ENCODE measurements around the gene CPNE2. TPM values are rescaled to one million over a fixed set of nuclear protein-coding genes. Genes with fewer than 3 reads are reported as not detected.
"Not testable (repeated sequence)": the region's sequence is repeated elsewhere in the genome, so short reads cannot be mapped to it uniquely, and the experiment has no call there.

The CPNE2 gene
- total RNA-seq, 1 donor from 2014 or later = 64.5 TPM

DNA sequence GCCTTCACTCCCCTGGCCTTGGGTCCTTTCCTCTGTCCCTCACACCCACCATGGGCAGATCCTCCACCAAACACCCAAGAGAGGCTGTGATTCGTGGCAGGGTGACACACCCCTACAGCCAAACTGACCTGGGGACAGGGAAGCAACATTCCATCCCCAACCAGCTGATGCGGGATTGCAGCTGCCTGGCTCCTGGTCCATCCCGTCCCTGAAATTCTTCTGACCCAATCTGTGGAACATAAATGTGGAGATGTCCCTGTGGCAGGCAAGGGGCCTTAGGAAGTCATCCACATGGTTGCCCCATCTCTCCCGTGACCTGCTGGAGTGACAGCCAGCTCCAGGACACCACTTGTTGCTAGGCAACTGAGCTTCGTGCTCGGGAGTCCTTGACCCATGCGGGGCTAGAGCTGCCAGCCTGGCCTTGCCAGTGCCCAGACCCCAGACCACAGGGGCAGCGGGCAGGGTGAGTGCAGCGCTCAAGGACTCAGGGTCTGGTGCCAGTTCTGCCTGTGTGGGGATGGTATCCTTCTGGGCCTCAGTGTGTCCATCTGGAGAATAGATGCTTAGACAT, 34.0 kb upstream of the CPNE2 start:
- Histone ChIP-seq H3K4me1 (peaks cover 20% of the 10 kb centered on the region), H3K9me3 (no peaks in the 10 kb centered on the region), H3K27ac (no peak overlapping the region), H3K4me3 (no peak overlapping the region), H3K27me3 (no peaks in the 10 kb centered on the region), H3K36me3 (peaks cover 8% of the 10 kb centered on the region)
- no peak for DNase-seq
- TF ChIP-seq, protein P1, sequence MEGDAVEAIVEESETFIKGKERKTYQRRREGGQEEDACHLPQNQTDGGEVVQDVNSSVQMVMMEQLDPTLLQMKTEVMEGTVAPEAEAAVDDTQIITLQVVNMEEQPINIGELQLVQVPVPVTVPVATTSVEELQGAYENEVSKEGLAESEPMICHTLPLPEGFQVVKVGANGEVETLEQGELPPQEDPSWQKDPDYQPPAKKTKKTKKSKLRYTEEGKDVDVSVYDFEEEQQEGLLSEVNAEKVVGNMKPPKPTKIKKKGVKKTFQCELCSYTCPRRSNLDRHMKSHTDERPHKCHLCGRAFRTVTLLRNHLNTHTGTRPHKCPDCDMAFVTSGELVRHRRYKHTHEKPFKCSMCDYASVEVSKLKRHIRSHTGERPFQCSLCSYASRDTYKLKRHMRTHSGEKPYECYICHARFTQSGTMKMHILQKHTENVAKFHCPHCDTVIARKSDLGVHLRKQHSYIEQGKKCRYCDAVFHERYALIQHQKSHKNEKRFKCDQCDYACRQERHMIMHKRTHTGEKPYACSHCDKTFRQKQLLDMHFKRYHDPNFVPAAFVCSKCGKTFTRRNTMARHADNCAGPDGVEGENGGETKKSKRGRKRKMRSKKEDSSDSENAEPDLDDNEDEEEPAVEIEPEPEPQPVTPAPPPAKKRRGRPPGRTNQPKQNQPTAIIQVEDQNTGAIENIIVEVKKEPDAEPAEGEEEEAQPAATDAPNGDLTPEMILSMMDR (IDR thresholded peaks at IDR 0.05) = no peak
- no peak for ATAC-seq
- intact Hi-C loops (cut with DNase I) = no loop called here

DNA sequence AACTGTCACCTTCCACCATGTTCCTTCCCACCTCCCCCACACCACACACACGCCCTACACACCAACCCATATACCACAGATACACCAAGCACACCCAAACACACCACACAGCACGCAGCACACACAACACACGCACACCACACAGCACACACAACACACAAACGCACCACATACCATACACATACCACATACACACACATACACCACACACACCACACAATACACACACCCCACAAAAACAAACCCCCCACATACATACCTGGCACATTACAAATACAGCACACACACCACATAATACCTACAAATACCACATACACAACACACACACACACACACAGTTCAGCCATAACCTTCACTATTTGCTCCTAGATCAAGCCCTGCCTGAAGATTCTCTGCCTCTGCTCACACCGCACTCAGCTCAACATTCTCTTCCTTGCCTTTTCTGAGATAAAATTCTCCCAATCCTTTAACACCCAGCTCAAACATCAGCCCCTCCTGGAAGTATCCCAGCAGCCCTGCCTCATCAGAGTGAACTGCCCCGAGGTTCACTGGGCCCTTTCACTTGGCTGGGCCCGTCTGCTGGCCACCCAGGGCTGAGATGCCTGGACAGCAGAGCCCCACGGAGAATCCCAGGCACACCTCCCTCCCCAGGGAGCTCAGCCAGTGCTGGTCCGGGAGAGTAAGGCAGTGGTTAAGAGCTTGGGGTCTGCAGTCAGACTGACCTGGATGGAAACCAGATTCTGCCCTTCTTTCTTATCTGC, 31.9 kb upstream of the CPNE2 start:
- Histone ChIP-seq H3K27me3 (no peaks in the 10 kb centered on the region), H3K4me1 (peaks cover 20% of the 10 kb centered on the region), H3K27ac (peak overlapping the region; percentile 76), H3K9me3 (no peaks in the 10 kb centered on the region), H3K4me3 (no peak overlapping the region), H3K36me3 (peaks cover 1% of the 10 kb centered on the region)
- intact Hi-C loops (cut with DNase I) = no loop called here
- no peak for ATAC-seq
- no peak for DNase-seq
- TF ChIP-seq, protein P1 (IDR thresholded peaks at IDR 0.05) = no peak

DNA sequence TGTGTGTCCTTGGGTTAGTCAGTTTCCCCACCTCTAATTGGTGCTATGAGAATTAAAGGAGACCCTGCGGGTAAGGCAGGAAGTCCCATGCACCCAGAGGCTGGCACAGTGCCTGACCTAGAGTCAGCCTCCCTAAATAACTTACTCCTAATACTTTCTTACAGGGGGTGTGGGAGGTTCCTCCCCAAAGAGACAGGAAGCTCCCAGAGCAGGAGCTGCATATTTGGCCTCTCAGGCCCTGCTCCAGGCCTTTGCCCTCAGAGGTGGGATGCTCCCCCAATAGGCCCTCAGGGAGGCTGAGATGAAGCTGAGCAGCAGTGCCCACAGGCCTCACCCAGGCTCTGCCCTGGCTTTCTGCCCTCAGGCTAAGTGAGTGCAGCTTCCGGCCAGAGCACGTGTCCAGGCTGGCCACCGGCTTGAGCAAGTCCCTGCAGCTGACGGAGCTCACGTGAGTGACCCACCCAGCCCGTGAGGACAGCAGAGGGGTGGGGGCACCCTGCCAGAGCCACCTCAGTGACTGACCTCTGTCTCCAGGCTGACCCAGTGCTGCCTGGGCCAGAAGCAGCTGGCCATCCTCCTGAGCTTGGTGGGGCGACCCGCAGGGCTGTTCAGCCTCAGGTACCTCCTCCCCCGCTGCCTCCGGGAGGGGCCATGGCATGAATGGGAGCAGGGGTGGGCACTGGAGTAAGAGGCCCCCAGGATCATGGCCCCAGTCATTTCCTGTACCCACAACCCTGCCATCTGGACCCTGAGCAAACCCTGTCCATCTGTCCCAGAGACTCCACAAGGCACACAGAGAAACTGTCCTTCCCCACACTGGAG, 31.1 kb upstream of the CPNE2 start:
- H3K27ac ChIP-seq = peak overlapping the region; percentile 76
- ATAC-seq = peak; percentile 92
- DNase-seq = peak; percentile 89
- TF ChIP-seq, protein P1 (IDR thresholded peaks at IDR 0.05) = no peak
- H3K9me3 ChIP-seq = no peaks in the 10 kb centered on the region
- H3K4me1 ChIP-seq = peaks cover 20% of the 10 kb centered on the region
- no peaks in the 10 kb centered on the region for H3K36me3 ChIP-seq
- H3K27me3 ChIP-seq = no peaks in the 10 kb centered on the region
- intact Hi-C loops (cut with DNase I) = no loop called here
- no peak overlapping the region for H3K4me3 ChIP-seq

DNA sequence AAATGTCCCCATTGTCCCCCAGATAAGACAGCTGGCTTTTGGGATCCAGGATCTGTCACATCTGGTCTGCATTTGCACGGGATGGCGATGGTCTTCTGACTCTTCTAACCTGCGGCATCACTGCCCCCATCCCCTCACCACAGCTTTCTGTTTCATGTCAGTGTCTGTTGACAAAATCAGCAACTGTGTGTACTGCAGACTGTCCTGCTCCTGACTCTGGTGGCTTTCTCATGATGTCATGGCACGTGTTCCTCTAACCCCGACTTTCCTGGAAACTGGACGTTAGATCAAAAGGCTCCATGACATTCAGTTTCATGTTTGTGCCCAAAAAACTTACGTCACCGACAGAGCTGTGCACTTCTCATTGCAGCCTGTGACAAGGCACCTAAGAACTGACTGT, 30.1 kb upstream of the CPNE2 start:
- peak overlapping the region; percentile 76 for H3K27ac ChIP-seq
- H3K4me3 ChIP-seq = no peak overlapping the region
- peaks cover 20% of the 10 kb centered on the region for H3K4me1 ChIP-seq
- no peaks in the 10 kb centered on the region for H3K36me3 ChIP-seq
- intact Hi-C loops (cut with DNase I) = no loop called here
- no peaks in the 10 kb centered on the region for H3K9me3 ChIP-seq
- no peaks in the 10 kb centered on the region for H3K27me3 ChIP-seq
- no peak for DNase-seq
- peak; percentile 20 for ATAC-seq
- TF ChIP-seq, protein P1 (IDR thresholded peaks at IDR 0.05) = no peak

DNA sequence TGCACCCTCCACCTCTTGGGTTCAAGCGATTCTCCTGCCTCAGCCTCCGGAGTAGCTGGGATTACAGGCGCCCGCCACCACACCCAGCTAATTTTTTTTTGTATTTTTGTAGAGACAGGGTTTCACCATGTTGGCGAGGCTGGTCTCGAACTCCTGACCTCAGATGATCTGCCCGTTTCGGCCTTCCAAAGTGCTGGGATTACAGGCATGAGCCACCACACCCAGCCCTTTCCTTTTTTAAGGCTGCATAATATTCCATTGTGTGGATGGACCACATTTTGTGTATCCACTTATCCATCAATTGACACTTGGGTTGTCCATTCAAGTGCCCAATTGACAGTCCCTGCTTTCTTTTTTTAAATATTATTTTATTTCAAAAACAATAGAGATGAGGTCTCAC, 29.2 kb upstream of the CPNE2 start:
- H3K27me3 ChIP-seq; DNase-seq; intact Hi-C loops (cut with DNase I); H3K9me3 ChIP-seq; ATAC-seq; H3K27ac ChIP-seq; H3K36me3 ChIP-seq; H3K4me3 ChIP-seq: not testable (repeated sequence)
- peaks cover 20% of the 10 kb centered on the region for H3K4me1 ChIP-seq

DNA sequence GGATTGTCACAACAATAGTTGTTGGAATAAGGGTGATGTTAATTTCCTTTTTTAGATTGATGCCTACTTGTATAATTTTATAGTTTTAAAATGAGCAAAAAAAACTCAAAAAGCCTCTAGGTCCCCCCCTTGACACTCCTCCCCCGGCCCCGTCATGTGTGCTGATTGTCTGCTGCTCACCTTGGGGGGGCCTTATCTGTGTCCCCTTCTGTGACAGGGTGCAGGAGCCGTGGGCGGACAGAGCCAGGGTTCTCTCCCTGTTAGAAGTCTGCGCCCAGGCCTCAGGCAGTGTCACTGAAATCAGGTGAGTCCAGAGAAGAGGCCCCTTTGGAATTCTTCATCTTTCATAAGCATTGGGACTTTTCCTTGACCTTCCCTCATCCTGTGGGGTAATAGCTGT, 27.4 kb upstream of the CPNE2 start:
- Histone ChIP-seq H3K4me1 (peaks cover 20% of the 10 kb centered on the region), H3K27me3 (no peaks in the 10 kb centered on the region), H3K9me3 (no peaks in the 10 kb centered on the region), H3K27ac (no peak overlapping the region), H3K36me3 (no peaks in the 10 kb centered on the region), H3K4me3 (no peak overlapping the region)
- intact Hi-C loops (cut with DNase I) = no loop called here
- no peak for ATAC-seq
- no peak for DNase-seq
- TF ChIP-seq, protein P1 (IDR thresholded peaks at IDR 0.05) = no peak
